Inflammatory macrophage treated with lipopolysaccharide for 1 hour (primary cell): ENCODE data around the gene RNFT2.

Experiments used
- DNase-seq, 2 donors: peaks; one replicate each; pipeline ENCODE4 v3.0.0-alpha.2; 2020 to 2022

The RNFT2 gene

DNA sequence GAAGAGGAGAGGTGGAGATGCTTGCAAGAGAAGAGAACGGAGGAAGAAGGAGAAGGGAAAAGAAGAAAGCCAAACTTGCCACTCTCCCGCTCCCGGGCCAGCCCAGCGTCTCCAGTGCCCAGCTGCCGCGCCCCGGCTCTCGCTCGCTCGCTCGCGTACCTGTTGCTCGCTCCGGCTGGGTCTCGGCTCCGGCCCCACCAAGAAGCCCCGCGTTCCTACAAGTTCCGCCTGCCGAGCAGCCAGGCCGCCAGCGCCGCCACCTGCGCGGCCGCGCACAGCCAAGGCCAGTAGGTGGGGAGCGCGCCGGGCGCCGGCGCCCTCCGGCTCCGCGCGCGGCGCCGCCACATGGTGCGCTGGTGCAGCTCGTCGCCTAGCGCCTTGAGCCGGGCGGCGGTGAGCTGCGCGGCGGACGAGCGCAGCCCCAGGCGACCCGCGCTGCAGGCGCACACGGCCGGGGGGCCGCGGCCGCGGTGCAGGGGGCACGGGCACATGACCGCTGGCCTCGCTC, 142.8 kb downstream of the RNFT2 start:
- DNase-seq: no peak

DNA sequence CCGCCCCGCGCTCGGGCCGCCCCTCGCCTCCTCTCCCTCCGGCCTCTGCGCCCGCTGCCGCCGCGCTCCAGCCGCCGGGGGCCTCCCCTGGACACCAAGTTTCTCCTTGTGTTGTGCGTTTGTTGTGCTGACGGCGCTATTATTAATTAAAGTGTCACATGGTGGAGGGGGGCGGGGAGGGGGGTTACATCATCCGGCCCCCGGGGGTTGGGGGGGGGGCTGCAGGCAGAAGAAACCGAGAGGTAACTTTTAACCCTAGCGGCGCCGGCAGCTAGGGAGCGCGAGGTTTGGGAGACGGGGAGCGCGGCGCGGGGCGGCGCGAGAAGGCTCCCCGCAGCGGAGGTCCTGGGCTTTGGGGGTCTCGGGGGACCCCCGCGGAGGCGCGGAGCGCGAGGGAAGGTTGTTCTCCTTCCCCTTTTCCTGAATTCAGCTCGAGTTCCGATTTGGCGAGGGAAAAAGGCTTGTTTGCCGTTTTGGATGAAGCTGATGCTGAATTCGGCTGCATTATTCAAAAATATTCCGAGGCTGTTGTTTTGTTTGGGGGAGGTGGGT, 143.3 kb downstream of the RNFT2 start, which contains the start of gene HRK:
Gene HRK, minus strand, starts transcription at position 117 of the 552 bp plus-strand sequence. CDS start 134 bp downstream, outside the sequence.
- DNase-seq: no peak

GRCh38 chr12:116881877-116882507, 143.9 kb downstream of the RNFT2 start:
- no peak for DNase-seq

DNA sequence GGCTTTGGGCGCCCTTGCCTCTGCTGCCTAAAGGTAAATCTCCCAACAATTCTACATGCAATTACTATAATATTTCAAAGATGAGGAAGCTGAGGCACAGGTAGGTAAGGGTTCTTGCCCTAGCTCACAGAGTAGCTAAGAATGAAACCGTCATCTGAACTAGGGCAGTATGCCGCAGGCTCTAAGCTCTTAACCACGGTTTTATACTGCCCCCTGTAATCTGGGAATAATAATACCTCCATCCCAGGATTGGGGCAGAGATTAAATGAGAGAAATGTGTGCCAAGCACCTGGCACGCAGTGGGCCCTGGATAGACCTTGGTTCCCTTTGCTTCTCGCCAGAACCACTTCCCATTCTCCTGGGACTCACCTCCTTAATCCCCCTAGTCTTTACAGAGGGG, 144.6 kb downstream of the RNFT2 start:
- no peak for DNase-seq

- no peak for DNase-seq
These were observed 146.8 kb downstream of the RNFT2 start for GRCh38 chr12:116884871-116885270.

DNA sequence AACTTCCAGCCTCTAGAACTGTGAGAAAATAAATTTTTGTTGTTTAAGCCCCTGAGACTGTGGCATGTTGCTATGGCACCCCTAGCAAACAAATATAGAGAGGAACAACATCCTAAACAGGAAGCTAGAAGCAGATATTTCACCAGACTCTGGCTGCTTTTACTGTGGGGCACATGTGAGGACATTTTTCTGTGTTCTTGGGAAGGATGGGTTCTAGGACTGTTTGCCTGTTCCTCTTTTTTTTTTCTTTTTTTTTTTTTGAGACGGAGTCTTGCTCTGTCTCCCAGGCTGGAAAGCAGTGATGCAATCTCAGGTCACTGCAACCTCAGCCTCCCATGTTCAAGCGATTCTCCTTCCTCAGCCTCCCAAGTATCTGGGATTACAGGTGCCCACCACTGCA, 147.4 kb downstream of the RNFT2 start:
- peak; percentile 55 to 75 for DNase-seq

DNA sequence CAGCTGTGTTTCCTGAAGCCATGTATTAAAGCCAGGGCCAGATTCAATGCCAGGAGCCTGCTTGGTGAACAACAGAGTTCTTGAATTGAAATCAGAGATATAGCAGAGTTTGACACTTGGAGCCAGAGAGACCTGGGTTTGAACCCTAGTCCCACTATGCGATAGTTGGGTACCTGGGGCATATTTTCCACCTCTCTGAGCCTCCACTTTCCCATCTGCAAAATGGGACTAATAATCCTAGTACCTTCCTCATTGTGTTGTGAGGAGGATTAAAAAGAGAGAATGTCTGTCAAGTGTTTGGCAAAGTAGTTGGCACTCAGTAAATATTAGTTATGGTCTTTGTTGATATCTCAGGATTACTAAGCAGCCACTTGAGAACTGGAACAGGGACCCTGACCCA, 149.1 kb downstream of the RNFT2 start:
- DNase-seq: no peak

GRCh38 chr12:116887897-116888296, 149.8 kb downstream of the RNFT2 start:
- DNase-seq: no peak

GRCh38 chr12:116890330-116890729, 152.2 kb downstream of the RNFT2 start:
- DNase-seq: no peak

- DNase-seq: no peak
These were observed 152.9 kb downstream of the RNFT2 start for GRCh38 chr12:116891019-116891418.

DNA sequence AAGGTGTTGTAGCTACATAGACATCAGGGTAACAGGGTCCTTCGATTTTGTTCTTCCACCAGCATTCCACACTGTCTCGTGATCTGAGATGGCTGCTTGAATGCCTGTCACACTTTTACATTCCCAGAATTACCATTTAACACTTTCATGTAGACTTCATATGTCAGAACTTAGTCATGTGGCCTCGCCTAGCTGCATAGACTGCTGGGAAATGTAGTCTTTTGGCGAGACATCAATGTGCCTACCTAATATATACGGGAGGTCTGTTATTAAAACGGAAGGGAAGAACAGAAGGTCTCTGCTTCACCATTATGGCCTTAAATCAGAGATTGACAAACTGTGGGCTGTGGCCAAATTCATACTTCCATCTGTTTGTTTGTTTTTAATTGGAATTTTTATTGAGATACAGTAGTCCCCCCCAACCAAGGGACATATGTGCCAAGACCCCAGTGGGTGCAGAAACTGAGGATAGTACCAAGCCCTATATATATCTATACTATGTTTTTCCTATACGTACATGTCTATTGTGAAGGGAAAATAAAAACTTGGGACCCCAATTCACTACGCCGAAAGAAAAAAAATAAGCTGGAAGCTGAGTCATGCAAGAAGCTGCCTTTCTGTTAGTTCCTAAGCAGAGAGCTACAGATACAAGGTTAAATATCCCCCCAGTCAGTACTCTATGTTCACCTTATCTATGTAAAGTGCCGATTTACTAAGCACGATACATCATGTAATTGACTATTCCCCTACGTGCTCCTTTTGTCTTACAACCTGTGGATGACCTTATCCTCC, 154.4 kb downstream of the RNFT2 start:
- DNase-seq: no peak

DNA sequence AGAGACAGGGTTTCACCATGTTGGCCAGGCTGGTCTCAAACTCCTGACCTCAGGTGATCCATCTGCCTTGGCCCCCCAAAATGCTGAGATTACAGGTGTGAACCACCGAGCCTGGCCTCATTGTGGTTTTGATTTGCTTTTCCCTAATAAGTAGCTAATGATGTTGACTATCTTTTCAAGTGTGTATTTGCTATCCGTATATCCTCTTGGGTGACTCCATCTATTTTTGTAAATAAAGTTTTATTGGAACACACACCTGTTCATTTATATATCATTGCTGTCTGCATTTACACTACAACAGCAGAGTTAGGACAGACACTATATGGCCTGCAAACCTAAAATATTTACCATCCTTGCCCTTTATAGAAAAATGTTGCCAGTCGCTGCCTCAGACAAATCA, 156.8 kb downstream of the RNFT2 start:
- no peak for DNase-seq

GRCh38 chr12:116896411-116896924, 158.4 kb downstream of the RNFT2 start:
- DNase-seq: no peak

GRCh38 chr12:116897476-116897875, 159.4 kb downstream of the RNFT2 start:
- no peak for DNase-seq

DNA sequence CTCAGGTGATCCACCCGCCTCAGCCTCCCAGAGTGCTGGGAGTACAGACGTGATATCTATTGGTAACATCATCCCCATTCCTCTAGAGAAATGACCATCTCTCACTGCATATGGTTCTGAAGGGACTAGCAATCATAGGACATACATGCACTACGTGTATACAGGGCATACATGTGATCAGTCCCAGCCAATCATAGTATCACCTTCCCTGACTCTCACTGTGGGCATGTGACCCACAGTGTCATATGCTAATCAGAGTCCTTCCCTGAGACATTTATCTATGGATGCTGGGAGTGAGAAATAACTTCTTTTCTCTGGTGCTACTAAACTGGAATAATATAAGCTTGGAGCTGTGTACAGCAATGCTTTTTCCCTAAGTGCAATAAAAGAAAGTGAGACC, 160.6 kb downstream of the RNFT2 start:
- no peak for DNase-seq

DNA sequence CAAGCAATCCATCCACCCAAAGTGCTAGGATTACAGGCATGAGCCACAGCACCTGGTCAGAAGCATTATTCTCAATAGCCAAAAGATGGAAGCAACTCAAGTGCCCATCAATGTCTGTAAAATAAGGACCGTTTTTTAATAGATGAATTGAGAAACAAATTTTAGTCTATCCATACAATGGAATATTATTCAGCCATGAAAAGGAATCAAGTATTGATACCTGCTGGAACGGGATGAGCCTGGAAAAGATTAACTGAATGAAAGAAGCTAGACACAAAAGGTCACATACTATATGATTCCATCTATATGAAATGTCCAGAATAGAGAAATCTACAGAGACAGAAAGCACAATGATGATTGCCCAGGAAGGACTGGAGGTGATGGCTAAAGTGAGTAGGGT, 163.5 kb downstream of the RNFT2 start:
- no peak for DNase-seq
